Lung (tissue), 12 donors: ENCODE data around the gene FBXO28. TPM values are rescaled to one million over a fixed set of nuclear protein-coding genes. Genes with fewer than 3 reads are reported as not detected.

Experiments used
- ATAC-seq: fragments of 200-7000 bp; cut with Tn5 transposase; one replicate; pipeline ENCODE4 v1.9.1; 2020; ENCODE audit warnings: moderate number of reproducible peaks; ENCODE audit not compliant: insufficient read depth, low FRiP score
- DNase-seq, 3 donors: peaks; one replicate each; pipeline ENCODE4 v3.0.0-alpha.2; 2013 to 2017
- H3K27ac ChIP-seq, 2 donors: one replicate each; pipeline ENCODE4 v1.5.1; 2013; ENCODE audit warnings: mild to moderate bottlenecking in 2 of 2, moderate library complexity in 2 of 2, control low read depth in 1 of 2, inconsistent platforms in 1 of 2, low read depth in 1 of 2, low read length in 1 of 2
- H3K27me3 ChIP-seq, 3 donors: one replicate each; pipeline ENCODE4 v1.5.1; 2013; ENCODE audit warnings: low read length in 2 of 3; ENCODE audit not compliant: control insufficient read depth in 3 of 3, insufficient read depth in 3 of 3
- H3K36me3 ChIP-seq, 4 donors: one replicate each; pipeline ENCODE4 v1.5.1; 2013; ENCODE audit warnings: low read length in 4 of 4, mild to moderate bottlenecking in 1 of 4, moderate library complexity in 1 of 4; ENCODE audit not compliant: control insufficient read depth in 4 of 4, insufficient read depth in 4 of 4
- H3K4me1 ChIP-seq, 5 donors: one replicate each; pipeline ENCODE4 v1.5.1; 2013; ENCODE audit warnings: low read length in 5 of 5, mild to moderate bottlenecking in 2 of 5, moderate library complexity in 1 of 5; ENCODE audit not compliant: control insufficient read depth in 5 of 5, insufficient read depth in 5 of 5
- H3K4me3 ChIP-seq: one replicate; pipeline ENCODE4 v1.5.1; 2013; ENCODE audit warnings: mild to moderate bottlenecking, control low read depth, moderate library complexity
- H3K9ac ChIP-seq, 2 donors: one replicate each; pipeline ENCODE4 v1.5.1; 2013; ENCODE audit warnings: low read length in 2 of 2, control low read depth in 1 of 2; ENCODE audit not compliant: insufficient read depth in 1 of 2
- H3K9me3 ChIP-seq, 4 donors: one replicate each; pipeline ENCODE4 v1.5.1; 2013; ENCODE audit warnings: low read length in 3 of 4, mild to moderate bottlenecking in 1 of 4, moderate library complexity in 1 of 4; ENCODE audit not compliant: control insufficient read depth in 4 of 4, insufficient read depth in 3 of 4
- WGBS, 2 donors: extraction: QIAGEN DNeasy Blood & Tissue Kit; methylation state at CpG; one replicate each; pipeline ENCODE4 v1.1.7; 2013; 5-methylcytosine and 5-hydroxymethylcytosine counted together
- polyA plus RNA-seq, 2 donors: library from polyadenylated mRNA; stranded (reverse); fragments of 200-250 nt; gene quantifications; one replicate each; pipeline ENCODE4 v1.2.1, GENCODE V29; 2013
- total RNA-seq, 2 donors: library from RNA; depleted of rRNA in 1 of 2; stranded (reverse); fragments of >200 nt in 1 of 2; gene quantifications; one replicate each; pipeline ENCODE4 v1.2.1, GENCODE V29; 2014 to 2021
- TF ChIP-seq, protein P1 (sequence below): IDR thresholded peaks from 2 replicates; pipeline ENCODE4 v1.5.1; 2012; ENCODE audit warnings: mild to moderate bottlenecking; ENCODE audit errors: control extremely low read depth, extremely low read depth
- donor health status: control.
- donor health status: control.
- donor health status: Bipolar disorder and iron deficiency.
- donor health status: healthy.
- donor health status: DM: yes; HTN: yes; CAD: no.

FBXO28 gene
- total and polyA plus RNA-seq, 4 donors = 10.1 to 41.5 (median 19.7) TPM

DNA sequence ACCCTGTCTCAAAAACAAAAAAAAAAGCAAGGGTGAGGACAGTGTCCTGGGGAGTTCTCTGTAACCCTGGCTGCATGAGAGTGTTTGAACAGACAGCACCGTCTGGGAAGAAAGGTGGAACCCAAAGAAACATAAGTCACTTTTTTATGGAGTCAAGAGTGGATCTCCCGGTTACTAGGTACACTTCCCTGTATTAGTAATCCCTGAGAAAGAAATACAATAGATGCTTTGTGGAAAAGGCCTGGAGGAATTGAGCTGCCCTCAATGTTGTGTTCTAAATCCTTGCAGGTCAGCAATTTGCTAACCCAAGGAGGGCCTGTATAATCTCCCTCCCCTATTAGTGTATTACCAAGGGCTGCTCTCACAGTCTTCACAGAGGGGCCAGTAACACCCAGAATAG is 85.8 kb downstream of the FBXO28 start:
- ATAC-seq (no peak), DNase-seq (no peak)
- Histone ChIP-seq H3K27me3 (no peaks in the 10 kb centered on the region), H3K4me1 (peaks cover 0 to 13% (median 2%) of the 10 kb centered on the region in 5 donors), H3K9me3 (no peaks in the 10 kb centered on the region), H3K9ac (no peak overlapping the region), H3K36me3 (no peaks in the 10 kb centered on the region), H3K27ac (no peak overlapping the region), H3K4me3 (no peak overlapping the region)
- WGBS, 2 donors = 89 to 94% methylated on average over 2 of the region's 2 CpGs
- TF ChIP-seq, protein P1, sequence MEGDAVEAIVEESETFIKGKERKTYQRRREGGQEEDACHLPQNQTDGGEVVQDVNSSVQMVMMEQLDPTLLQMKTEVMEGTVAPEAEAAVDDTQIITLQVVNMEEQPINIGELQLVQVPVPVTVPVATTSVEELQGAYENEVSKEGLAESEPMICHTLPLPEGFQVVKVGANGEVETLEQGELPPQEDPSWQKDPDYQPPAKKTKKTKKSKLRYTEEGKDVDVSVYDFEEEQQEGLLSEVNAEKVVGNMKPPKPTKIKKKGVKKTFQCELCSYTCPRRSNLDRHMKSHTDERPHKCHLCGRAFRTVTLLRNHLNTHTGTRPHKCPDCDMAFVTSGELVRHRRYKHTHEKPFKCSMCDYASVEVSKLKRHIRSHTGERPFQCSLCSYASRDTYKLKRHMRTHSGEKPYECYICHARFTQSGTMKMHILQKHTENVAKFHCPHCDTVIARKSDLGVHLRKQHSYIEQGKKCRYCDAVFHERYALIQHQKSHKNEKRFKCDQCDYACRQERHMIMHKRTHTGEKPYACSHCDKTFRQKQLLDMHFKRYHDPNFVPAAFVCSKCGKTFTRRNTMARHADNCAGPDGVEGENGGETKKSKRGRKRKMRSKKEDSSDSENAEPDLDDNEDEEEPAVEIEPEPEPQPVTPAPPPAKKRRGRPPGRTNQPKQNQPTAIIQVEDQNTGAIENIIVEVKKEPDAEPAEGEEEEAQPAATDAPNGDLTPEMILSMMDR = no peak

DNA sequence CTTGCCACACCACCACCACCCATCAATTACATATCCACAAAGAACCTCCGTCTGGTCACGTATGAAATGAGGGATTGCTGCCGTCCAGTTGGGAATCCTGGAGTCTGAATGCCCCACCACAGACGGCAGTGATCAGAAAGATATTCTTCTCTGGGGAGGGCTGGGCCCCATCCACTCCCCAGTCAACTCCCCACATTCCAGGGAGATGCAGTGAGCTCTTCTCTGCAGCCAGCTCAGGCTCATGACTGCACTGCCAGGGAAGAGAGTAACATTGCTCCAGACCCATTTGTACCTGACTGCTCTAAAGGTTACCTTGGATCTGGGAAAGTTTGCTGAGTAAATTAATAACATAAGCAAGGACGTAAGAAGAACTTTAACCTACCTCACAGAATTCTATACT is 87.5 kb downstream of the FBXO28 start:
- Histone ChIP-seq H3K4me3 (no peak overlapping the region), H3K27ac (no peak overlapping the region), H3K4me1 (peaks cover 3 to 24% (median 6%) of the 10 kb centered on the region in 5 donors), H3K27me3 (no peaks in the 10 kb centered on the region), H3K9me3 (peaks cover 0 to 2% (median 0%) of the 10 kb centered on the region in 4 donors), H3K36me3 (no peaks in the 10 kb centered on the region), H3K9ac (no peak overlapping the region)
- TF ChIP-seq, protein P1 = no peak
- WGBS, 2 donors = 90 to 99% methylated on average over 5 of the region's 5 CpGs
- ATAC-seq (no peak), DNase-seq (no peak)

DNA sequence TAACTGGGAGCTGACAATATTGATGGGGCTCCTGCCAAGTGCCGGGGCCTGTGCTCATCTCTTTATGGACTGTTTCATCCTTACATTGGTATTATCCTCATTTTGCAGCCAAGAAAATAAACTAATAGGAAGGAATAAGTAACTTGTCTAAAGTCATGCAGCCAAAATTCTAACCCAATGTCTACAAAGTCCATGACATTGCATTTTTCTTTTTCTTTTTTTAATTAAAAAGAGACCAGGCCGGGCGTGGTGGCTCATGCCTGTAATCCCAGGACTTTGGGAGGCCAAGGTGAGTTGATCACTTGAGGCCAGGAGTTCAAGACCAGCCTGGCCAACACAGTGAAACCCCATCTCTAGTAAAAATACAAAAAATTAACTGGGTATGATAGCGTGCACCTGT is 87.9 kb downstream of the FBXO28 start:
- Histone ChIP-seq H3K4me3 (no peak overlapping the region), H3K9me3 (peaks cover 0 to 2% (median 0%) of the 10 kb centered on the region in 4 donors), H3K9ac (no peak overlapping the region), H3K27me3 (no peaks in the 10 kb centered on the region), H3K36me3 (no peaks in the 10 kb centered on the region), H3K27ac (no peak overlapping the region), H3K4me1 (peaks cover 2 to 24% (median 6%) of the 10 kb centered on the region in 5 donors)
- DNase-seq (no peak), ATAC-seq (no peak)
- TF ChIP-seq, protein P1 = no peak
- WGBS, 2 donors = 96 to 97% methylated on average over 4 of the region's 4 CpGs
